OCI-LY7 (cell line): ENCODE measurements around the gene PPAT. TPM values are rescaled to one million over a fixed set of nuclear protein-coding genes. Genes with fewer than 3 reads are reported as not detected.

Experiments used
- BruUV-seq: library from RNA; stranded (reverse); fragments of 400-500 nt; replicated peaks from 2 replicates; lab custom pipeline; 2021; lab: Mats Ljungman, UMichigan
- CTCF ChIA-PET: fragments of 300-600 bp; sonication (Branson Sonifier 250); formaldehyde crosslinking; loops from one replicate; lab custom pipeline; 2022; ENCODE audit warnings: antibody characterized with exemption; ENCODE audit not compliant: unreplicated experiment; lab: Charles Lee
- POLR2A ChIA-PET: fragments of 300-600 bp; sonication (Branson Sonifier 250); formaldehyde crosslinking; loops from one replicate; lab custom pipeline; 2022; ENCODE audit warnings: antibody characterized with exemption; lab: Charles Lee
- DNase-seq: peaks from one replicate; pipeline ENCODE4 v3.0.0-alpha.2; 2015; ENCODE audit warnings: low spot score
- H2AFZ ChIP-seq: fragments of 200-600 bp; sonication (generic), shearing (Covaris generic); 2 replicates; pipeline ENCODE4 v1.6.1; 2014; ENCODE audit warnings: mild to moderate bottlenecking, antibody characterized with exemption, low read length, moderate library complexity
- H3K27ac ChIP-seq: fragments of 200-600 bp; sonication (generic); 2 replicates; pipeline ENCODE4 v1.5.1; 2014; ENCODE audit warnings: mixed run types, low read depth, mild to moderate bottlenecking, moderate library complexity, low read length, inconsistent platforms; ENCODE audit not compliant: poor library complexity, severe bottlenecking
- H3K36me3 ChIP-seq: fragments of 200-600 bp; sonication (generic); 2 replicates; pipeline ENCODE4 v1.6.1; 2014; ENCODE audit warnings: mild to moderate bottlenecking, antibody characterized with exemption, low read length, moderate library complexity, mixed read lengths; ENCODE audit not compliant: insufficient read depth
- H3K4me1 ChIP-seq: fragments of 200-600 bp; sonication (generic); 2 replicates; pipeline ENCODE4 v1.5.1; 2014; ENCODE audit warnings: mild to moderate bottlenecking, low read length; ENCODE audit not compliant: insufficient read depth, poor library complexity, severe bottlenecking
- H3K4me2 ChIP-seq: fragments of 200-600 bp; sonication (generic); 2 replicates; pipeline ENCODE4 v1.6.1; 2014; ENCODE audit warnings: mild to moderate bottlenecking, low read length
- H3K4me3 ChIP-seq: fragments of 200-600 bp; sonication (generic); 2 replicates; pipeline ENCODE4 v1.5.1; 2014; ENCODE audit warnings: mild to moderate bottlenecking, low read depth, low read length; ENCODE audit not compliant: poor library complexity, severe bottlenecking
- H3K79me2 ChIP-seq: fragments of 200-600 bp; sonication (generic); 2 replicates; pipeline ENCODE4 v1.6.1; 2016; ENCODE audit warnings: low read depth, mild to moderate bottlenecking, low read length, moderate library complexity, mixed read lengths; ENCODE audit not compliant: insufficient read depth
- H3K9me2 ChIP-seq: fragments of 200-600 bp; sonication (generic); 2 replicates; pipeline ENCODE4 v1.6.1; 2016; ENCODE audit warnings: mild to moderate bottlenecking, low read length, mixed read lengths; ENCODE audit not compliant: insufficient read depth
- H3K9me3 ChIP-seq: fragments of 200-600 bp; sonication (generic); 2 replicates; pipeline ENCODE4 v1.6.1; 2014; ENCODE audit warnings: mild to moderate bottlenecking, mixed run types, low read length, mixed read lengths
- H4K20me1 ChIP-seq: fragments of 200-600 bp; sonication (generic); 2 replicates; pipeline ENCODE4 v1.6.1; 2014; ENCODE audit warnings: mild to moderate bottlenecking, antibody characterized with exemption, low read length, moderate library complexity, mixed read lengths; ENCODE audit not compliant: insufficient read depth
- EZH2phosphoT487 ChIP-seq: fragments of 200-600 bp; sonication (generic); IDR thresholded peaks from 2 replicates; pipeline ENCODE4 v1.6.1; 2018; ENCODE audit warnings: low read depth, borderline replicate concordance, mild to moderate bottlenecking, mixed run types, antibody characterized with exemption, low read length, moderate library complexity, mixed read lengths
- intact Hi-C: fragments of 100-400 bp; cut with micrococcal nuclease; formaldehyde crosslinking; loops from one replicate; pipeline ENCODE4 v1.10.0; 2022; ENCODE audit not compliant: unreplicated experiment
- total RNA-seq, 2 experiments: library from RNA; depleted of rRNA in 1 of 2; stranded (reverse); fragments of >200 nt in 1 of 2; shearing (Covaris generic) in 1 of 2; gene quantifications; 2 replicates each; pipeline ENCODE4 v1.2.3, GENCODE V29; 2014 to 2022
- TF ChIP-seq, protein P1 (sequence below): fragments of 200-600 bp; sonication (generic); conservative IDR thresholded peaks from 2 replicates; pipeline ENCODE4 v1.5.1; 2014; ENCODE audit warnings: mild to moderate bottlenecking, antibody characterized with exemption, low read length, moderate library complexity, mixed read lengths

The PPAT gene
- total RNA-seq, 2 experiments from 2014 or later: 35.8 to 54.3 TPM

GRCh38 chr4:56469489-56470210 lies 34.2 kb upstream of the PPAT start:
- H3K4me2 ChIP-seq: peak overlapping the region; percentile 94
- no TSS peak for BruUV-seq
- CTCF ChIA-PET: no interaction called here
- no peak for DNase-seq
- H3K79me2 ChIP-seq: peaks cover 82% of the 10 kb centered on the region
- no peaks in the 10 kb centered on the region for H3K9me3 ChIP-seq
- H3K27ac ChIP-seq: no peak overlapping the region
- TF ChIP-seq EZH2phosphoT487: no peak
- TF ChIP-seq, protein P1, sequence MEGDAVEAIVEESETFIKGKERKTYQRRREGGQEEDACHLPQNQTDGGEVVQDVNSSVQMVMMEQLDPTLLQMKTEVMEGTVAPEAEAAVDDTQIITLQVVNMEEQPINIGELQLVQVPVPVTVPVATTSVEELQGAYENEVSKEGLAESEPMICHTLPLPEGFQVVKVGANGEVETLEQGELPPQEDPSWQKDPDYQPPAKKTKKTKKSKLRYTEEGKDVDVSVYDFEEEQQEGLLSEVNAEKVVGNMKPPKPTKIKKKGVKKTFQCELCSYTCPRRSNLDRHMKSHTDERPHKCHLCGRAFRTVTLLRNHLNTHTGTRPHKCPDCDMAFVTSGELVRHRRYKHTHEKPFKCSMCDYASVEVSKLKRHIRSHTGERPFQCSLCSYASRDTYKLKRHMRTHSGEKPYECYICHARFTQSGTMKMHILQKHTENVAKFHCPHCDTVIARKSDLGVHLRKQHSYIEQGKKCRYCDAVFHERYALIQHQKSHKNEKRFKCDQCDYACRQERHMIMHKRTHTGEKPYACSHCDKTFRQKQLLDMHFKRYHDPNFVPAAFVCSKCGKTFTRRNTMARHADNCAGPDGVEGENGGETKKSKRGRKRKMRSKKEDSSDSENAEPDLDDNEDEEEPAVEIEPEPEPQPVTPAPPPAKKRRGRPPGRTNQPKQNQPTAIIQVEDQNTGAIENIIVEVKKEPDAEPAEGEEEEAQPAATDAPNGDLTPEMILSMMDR: no peak
- H3K9me2 ChIP-seq: no peaks in the 10 kb centered on the region
- peaks cover 56% of the 10 kb centered on the region for H3K36me3 ChIP-seq
- peaks cover 17% of the 10 kb centered on the region; the same call in 1 of the 2 replicates for H4K20me1 ChIP-seq
- H3K4me3 ChIP-seq: peak overlapping the region; percentile 99
- H3K4me1 ChIP-seq: peaks cover 37% of the 10 kb centered on the region
- H2AFZ ChIP-seq: no peak overlapping the region
- POLR2A ChIA-PET: interaction anchor here (0.7 to 2.7 kb wide), 10 partner anchors 10 to 472 kb away, joined by 3 to 38 read pairs (median 6); partner anchors contain the start of genes AASDH, PAICS and PPAT
- intact Hi-C loops: no loop called here

- peaks cover 36% of the 10 kb centered on the region for H3K4me1 ChIP-seq
- BruUV-seq: no TSS peak
- POLR2A ChIA-PET: interaction anchor here (0.5 to 2.7 kb wide), 11 partner anchors 8 to 512 kb away, joined by 3 to 38 read pairs (median 7); partner anchors contain the start of genes AASDH, PAICS and PPAT
These were observed 32.6 kb upstream of the PPAT start for GRCh38 chr4:56468097-56468422.

More at GRCh38 chr4:56468097-56468422, 32.6 kb upstream of the PPAT start:
- Histone ChIP-seq H2AFZ (peak overlapping the region; percentile 81), H3K9me3 (no peaks in the 10 kb centered on the region), H3K4me3 (peak overlapping the region; percentile 99), H4K20me1 (peaks cover 17% of the 10 kb centered on the region; the same call in 1 of the 2 replicates), H3K4me2 (peak overlapping the region; percentile 94), H3K27ac (peak overlapping the region; percentile 83), H3K79me2 (peaks cover 81% of the 10 kb centered on the region), H3K36me3 (peaks cover 50% of the 10 kb centered on the region), H3K9me2 (no peaks in the 10 kb centered on the region)
- DNase-seq: no peak
- intact Hi-C loops: no loop called here
- TF ChIP-seq, protein P1: no peak
- no peak for TF ChIP-seq EZH2phosphoT487
- CTCF ChIA-PET: no interaction called here
